Vagina (tissue), 2 donors: ENCODE data around the gene SEMA4B. TPM values are rescaled to one million over a fixed set of nuclear protein-coding genes. Genes with fewer than 3 reads are reported as not detected.

Experiments used
- DNase-seq, 2 donors: peaks; one replicate each; pipeline ENCODE4 v3.0.0-alpha.2; 2017; ENCODE audit errors: extremely low spot score in 2 of 2
- H3K27ac ChIP-seq: fragments of 200-600 bp; sonication (generic); one replicate; pipeline ENCODE4 v1.5.1; 2019
- H3K27me3 ChIP-seq: fragments of 200-600 bp; sonication (generic); one replicate; pipeline ENCODE4 v1.5.1; 2019
- H3K36me3 ChIP-seq, 2 donors: fragments of 200-600 bp; sonication (generic); one replicate each; pipeline ENCODE4 v1.5.1; 2017 to 2019
- H3K4me1 ChIP-seq: fragments of 200-600 bp; sonication (generic); one replicate; pipeline ENCODE4 v1.5.1; 2019
- H3K4me3 ChIP-seq, 2 donors: fragments of 200-600 bp; sonication (generic); 1 replicate in 1 of 2; 2 replicates in 1 of 2; pipeline ENCODE4 v1.5.1; 2016 to 2019
- H3K9me3 ChIP-seq: fragments of 200-600 bp; sonication (generic); one replicate; pipeline ENCODE4 v1.5.1; 2019
- CTCF ChIP-seq, 3 experiments: fragments of 450-650 bp in 2 of 3; fragments of 200-600 bp in 1 of 3; sonication (generic) in 1 of 3; IDR thresholded peaks; one replicate each; pipeline ENCODE4 v1.5.1; 2017 to 2019; ENCODE audit warnings: antibody characterized with exemption in 3 of 3, mild to moderate bottlenecking in 2 of 3, moderate library complexity in 2 of 3
- POLR2A ChIP-seq, 2 donors: fragments of 450-650 bp; IDR thresholded peaks; one replicate each; pipeline ENCODE4 v1.6.1; 2017; ENCODE audit warnings: antibody characterized with exemption in 2 of 2, mild to moderate bottlenecking in 2 of 2, moderate library complexity in 2 of 2
- POLR2AphosphoS5 ChIP-seq, 2 donors: sonication (generic); formaldehyde crosslinking; IDR thresholded peaks; one replicate each; pipeline ENCODE4 v1.9.0; 2017; ENCODE audit warnings: antibody characterized with exemption in 2 of 2, mild to moderate bottlenecking in 2 of 2, low read depth in 1 of 2; ENCODE audit not compliant: insufficient read depth in 1 of 2
- intact Hi-C: fragments of 100-400 bp; cut with DNase I; formaldehyde crosslinking; loops from one replicate; pipeline ENCODE4 v1.15.1; 2023
- total RNA-seq: library from RNA; depleted of rRNA; stranded (reverse); fragments of >200 nt; gene quantifications from one replicate; pipeline ENCODE4 v1.2.3, GENCODE V29; 2016

SEMA4B gene
- total RNA-seq, 1 donor from 2014 or later, result 205 TPM

GRCh38 chr15:90154861-90155626 lies 46.1 kb upstream of the SEMA4B start:
- intact Hi-C loops, result no loop called here
- no peak for DNase-seq

GRCh38 chr15:90159213-90159612 lies 41.9 kb upstream of the SEMA4B start:
- Histone ChIP-seq H3K36me3 (no peaks in the 10 kb centered on the region), H3K4me1 (peaks cover 52% of the 10 kb centered on the region), H3K27me3 (no peaks in the 10 kb centered on the region), H3K27ac (peak overlapping the region; percentile 44), H3K4me3 (no peak overlapping the region), H3K9me3 (no peaks in the 10 kb centered on the region)
- DNase-seq, result no peak
- TF ChIP-seq CTCF (IDR thresholded peaks at IDR 0.05) (no peak), POLR2AphosphoS5 (IDR thresholded peaks at IDR 0.05; ENCODE audit: insufficient read depth in 1 of 2, low read depth in 1 of 2) (peak in 1 of 2 donors; percentile 34)
- intact Hi-C loops, result no loop called here

More at GRCh38 chr15:90154861-90155626, 46.1 kb upstream of the SEMA4B start:
- no peaks in the 10 kb centered on the region for H3K9me3 ChIP-seq
- H3K4me1 ChIP-seq, result peaks cover 35% of the 10 kb centered on the region
- H3K4me3 ChIP-seq, result no peak overlapping the region
- TF ChIP-seq POLR2AphosphoS5 (IDR thresholded peaks at IDR 0.05; ENCODE audit: insufficient read depth in 1 of 2, low read depth in 1 of 2) (peak in 1 of 2 donors; percentile 53), POLR2A (IDR thresholded peaks at IDR 0.05) (no peak), CTCF (IDR thresholded peaks at IDR 0.05) (no peak)
- H3K27ac ChIP-seq, result peak overlapping the region; percentile 66
- H3K27me3 ChIP-seq, result no peaks in the 10 kb centered on the region
- H3K36me3 ChIP-seq, result no peaks in the 10 kb centered on the region

- peaks cover 49% of the 10 kb centered on the region for H3K4me1 ChIP-seq
- intact Hi-C loops, result no loop called here
- TF ChIP-seq POLR2AphosphoS5 (IDR thresholded peaks at IDR 0.05; ENCODE audit: insufficient read depth in 1 of 2, low read depth in 1 of 2), result no peak
- TF ChIP-seq CTCF (IDR thresholded peaks at IDR 0.05), result no peak
- TF ChIP-seq POLR2A (IDR thresholded peaks at IDR 0.05), result no peak
- no peak overlapping the region for H3K4me3 ChIP-seq
- H3K36me3 ChIP-seq, result no peaks in the 10 kb centered on the region
- DNase-seq, result no peak
- no peaks in the 10 kb centered on the region for H3K27me3 ChIP-seq
- no peaks in the 10 kb centered on the region for H3K9me3 ChIP-seq
- peak overlapping the region; percentile 46 for H3K27ac ChIP-seq
Measured at GRCh38 chr15:90160781-90161727, 40.1 kb upstream of the SEMA4B start.

- no peak for DNase-seq
- intact Hi-C loops, result no loop called here
- Histone ChIP-seq H3K9me3 (no peaks in the 10 kb centered on the region), H3K36me3 (no peaks in the 10 kb centered on the region), H3K4me1 (peaks cover 54% of the 10 kb centered on the region), H3K27me3 (no peaks in the 10 kb centered on the region), H3K4me3 (no peak overlapping the region), H3K27ac (no peak overlapping the region)
- no peak for TF ChIP-seq CTCF (IDR thresholded peaks at IDR 0.05)
- TF ChIP-seq POLR2A (IDR thresholded peaks at IDR 0.05), result no peak
- no peak for TF ChIP-seq POLR2AphosphoS5 (IDR thresholded peaks at IDR 0.05; ENCODE audit: insufficient read depth in 1 of 2, low read depth in 1 of 2)
Measured at GRCh38 chr15:90161950-90162361, 39.2 kb upstream of the SEMA4B start.
